HEK293T (cell line): ENCODE data around the gene NKTR.
"Not testable (repeated sequence)": the region's sequence is repeated elsewhere in the genome, so short reads cannot be mapped to it uniquely, and the experiment has no call there.

ENCODE experiments used
- CTCF ChIA-PET: fragments of 350-600 bp; formaldehyde crosslinking; extraction: SDS; loops from one replicate; lab custom pipeline; 2021; ENCODE audit warnings: antibody characterized with exemption, inconsistent platforms; lab: Yijun Ruan, JAX
- POLR2A ChIA-PET: fragments of 350-600 bp; formaldehyde crosslinking; extraction: SDS; loops from one replicate; lab custom pipeline; 2020; ENCODE audit warnings: antibody characterized with exemption, inconsistent platforms; lab: Yijun Ruan, JAX
- DNase-seq: peaks from one replicate; pipeline ENCODE4 v3.0.0; 2012; ENCODE audit warnings: mixed read lengths; ENCODE audit errors: extremely low spot score
- ARNT ChIP-seq: fragments of 450-650 bp; IDR thresholded peaks from 2 replicates; pipeline ENCODE4 v1.6.1; 2017; ENCODE audit warnings: mild to moderate bottlenecking
- BHLHE40 ChIP-seq: fragments of 450-650 bp; IDR thresholded peaks from 2 replicates; pipeline ENCODE4 v1.6.1; 2016; ENCODE audit warnings: mild to moderate bottlenecking, moderate library complexity, borderline replicate concordance
- CTBP1 ChIP-seq: fragments of 450-650 bp; IDR thresholded peaks from 2 replicates; pipeline ENCODE4 v1.6.1; 2016; ENCODE audit warnings: borderline replicate concordance
- ELF4 ChIP-seq: fragments of 450-650 bp; IDR thresholded peaks from 2 replicates; pipeline ENCODE4 v1.6.1; 2017; ENCODE audit warnings: antibody characterized with exemption
- FOXA1 ChIP-seq: fragments of 450-650 bp; IDR thresholded peaks from 2 replicates; pipeline ENCODE4 v1.6.1; 2016; ENCODE audit warnings: mild to moderate bottlenecking
- FOXK2 ChIP-seq: fragments of 450-650 bp; IDR thresholded peaks from 2 replicates; pipeline ENCODE4 v1.6.1; 2016; ENCODE audit warnings: mild to moderate bottlenecking
- FOXM1 ChIP-seq: fragments of 450-650 bp; IDR thresholded peaks from 2 replicates; pipeline ENCODE4 v1.6.1; 2017; ENCODE audit warnings: mild to moderate bottlenecking, borderline replicate concordance
- HDGF ChIP-seq: fragments of 450-650 bp; IDR thresholded peaks from 2 replicates; pipeline ENCODE4 v1.6.1; 2017; ENCODE audit warnings: antibody characterized with exemption, borderline replicate concordance
- L3MBTL2 ChIP-seq: fragments of 450-650 bp; conservative IDR thresholded peaks from 2 replicates; pipeline ENCODE4 v1.6.1; 2016; ENCODE audit warnings: mild to moderate bottlenecking
- LEF1 ChIP-seq: fragments of 450-650 bp; IDR thresholded peaks from 2 replicates; pipeline ENCODE4 v1.6.1; 2017; ENCODE audit warnings: mild to moderate bottlenecking, borderline replicate concordance
- NFRKB ChIP-seq: fragments of 450-650 bp; IDR thresholded peaks from 2 replicates; pipeline ENCODE4 v1.6.1; 2016; ENCODE audit warnings: mild to moderate bottlenecking, moderate library complexity
- SP1 ChIP-seq: fragments of 450-650 bp; IDR thresholded peaks from 2 replicates; pipeline ENCODE4 v1.6.1; 2017
- SUZ12 ChIP-seq: fragments of 450-650 bp; IDR thresholded peaks from 2 replicates; pipeline ENCODE4 v1.6.1; 2016; ENCODE audit warnings: mild to moderate bottlenecking
- TARDBP ChIP-seq: fragments of 450-650 bp; IDR thresholded peaks from 2 replicates; pipeline ENCODE4 v1.6.1; 2016
- ZNF384 ChIP-seq: fragments of 450-650 bp; IDR thresholded peaks from 2 replicates; pipeline ENCODE4 v1.6.1; 2016
- TF ChIP-seq, protein P1 (sequence below): fragments of 450-650 bp; IDR thresholded peaks from 2 replicates; pipeline ENCODE4 v1.6.1; 2016

The NKTR gene

GRCh38 chr3:42590989-42591756 is 9.3 kb upstream of the NKTR start:
- no peak for DNase-seq
- TF ChIP-seq SUZ12: no peak
- TF ChIP-seq, protein P1, sequence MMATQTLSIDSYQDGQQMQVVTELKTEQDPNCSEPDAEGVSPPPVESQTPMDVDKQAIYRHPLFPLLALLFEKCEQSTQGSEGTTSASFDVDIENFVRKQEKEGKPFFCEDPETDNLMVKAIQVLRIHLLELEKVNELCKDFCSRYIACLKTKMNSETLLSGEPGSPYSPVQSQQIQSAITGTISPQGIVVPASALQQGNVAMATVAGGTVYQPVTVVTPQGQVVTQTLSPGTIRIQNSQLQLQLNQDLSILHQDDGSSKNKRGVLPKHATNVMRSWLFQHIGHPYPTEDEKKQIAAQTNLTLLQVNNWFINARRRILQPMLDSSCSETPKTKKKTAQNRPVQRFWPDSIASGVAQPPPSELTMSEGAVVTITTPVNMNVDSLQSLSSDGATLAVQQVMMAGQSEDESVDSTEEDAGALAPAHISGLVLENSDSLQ: no peak
- TF ChIP-seq FOXA1: no peak
- POLR2A ChIA-PET: interaction anchor here (0.8 to 2.7 kb wide), 9 partner anchors 9 to 213 kb away, joined by 3 to 39 read pairs (median 4); partner anchors contain the start of genes HIGD1A, NKTR and SEC22C
- CTCF ChIA-PET: interaction anchor here (0.9 to 2.1 kb wide), 3 partner anchors 9 to 22 kb away, joined by 3 to 5 read pairs (median 5); partner anchors contain the start of genes NKTR and SEC22C

DNA sequence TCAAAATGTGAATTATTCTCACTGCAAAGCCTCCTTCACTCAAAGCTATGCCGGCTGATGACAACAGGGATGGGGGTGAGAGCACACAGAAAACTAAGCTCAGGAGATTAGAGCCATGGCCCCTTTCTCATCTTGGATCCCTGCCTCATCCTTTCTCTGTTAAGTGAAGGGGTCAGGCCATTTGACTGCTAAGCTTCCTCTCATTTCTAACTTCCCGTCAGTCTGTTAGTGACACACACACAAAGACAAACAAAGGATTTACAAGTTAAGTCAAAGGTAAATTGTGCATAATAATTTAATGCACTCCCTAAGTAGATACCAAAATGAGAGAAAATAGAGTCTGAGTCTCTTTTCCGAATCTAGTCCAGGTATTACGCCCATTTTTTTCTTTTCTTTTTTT is 8.7 kb upstream of the NKTR start:
- ChIA-PET CTCF (interaction anchor here (0.9 to 2.1 kb wide), 3 partner anchors 9 to 22 kb away, joined by 3 to 5 read pairs (median 5); partner anchors contain the start of genes NKTR and SEC22C), POLR2A (interaction anchor here (1.1 to 2.7 kb wide), 3 partner anchors 9 to 49 kb away, joined by 4 to 39 read pairs (median 20); partner anchors contain the start of genes NKTR and SEC22C)
- no peak for DNase-seq
- TF ChIP-seq SP1 (no peak), BHLHE40 (no peak), FOXM1 (no peak), FOXK2 (no peak), ARNT (no peak), FOXA1 (no peak), HDGF (no peak), LEF1 (no peak), SUZ12 (no peak), ELF4 (no peak), TARDBP (no peak), NFRKB (no peak), CTBP1 (no peak), ZNF384 (no peak), L3MBTL2 (no peak)
- TF ChIP-seq, protein P1: no peak

- no peak for DNase-seq
- ChIA-PET POLR2A (interaction anchor here (1.9 kb wide), 1 partner anchor 12 kb away, joined by 5 read pairs; the partner anchor contains the start of gene SEC22C), CTCF (interaction anchor here (0.7 kb wide), 2 partner anchors 10 to 55 kb away, joined by 3 read pairs; no protein-coding TSS in a partner anchor)
Observed at GRCh38 chr3:42593635-42594034, 6.9 kb upstream of the NKTR start.

DNA sequence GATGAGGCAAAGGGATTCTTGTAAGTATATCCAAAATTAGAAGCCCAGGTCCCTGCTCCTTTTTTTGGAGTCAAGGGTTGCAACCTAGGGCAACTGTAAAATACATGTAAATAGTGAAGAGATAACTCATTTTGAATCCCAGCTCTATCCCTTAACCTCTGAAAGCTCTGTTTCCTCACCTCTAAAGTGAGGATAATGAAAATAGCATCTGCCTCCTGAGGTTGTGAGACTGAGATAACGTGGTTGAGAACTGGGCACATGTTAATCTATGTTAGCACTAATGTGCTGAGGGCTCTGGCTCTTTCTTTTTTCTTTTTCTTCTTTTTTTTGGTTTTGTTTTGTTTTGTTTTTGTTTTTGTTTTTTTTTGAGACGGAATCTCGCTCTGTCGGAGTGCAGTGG is 4.8 kb upstream of the NKTR start:
- POLR2A ChIA-PET: no interaction called here
- TF ChIP-seq L3MBTL2: no peak
- no peak for TF ChIP-seq CTBP1
- TF ChIP-seq FOXA1: no peak
- no peak for TF ChIP-seq BHLHE40
- TF ChIP-seq HDGF: no peak
- no peak for TF ChIP-seq FOXM1
- TF ChIP-seq SP1: no peak
- no peak for TF ChIP-seq ARNT
- TF ChIP-seq, protein P1: no peak
- no peak for TF ChIP-seq LEF1
- TF ChIP-seq SUZ12: no peak
- no peak for TF ChIP-seq ZNF384
- TF ChIP-seq NFRKB: no peak
- TF ChIP-seq TARDBP: no peak
- TF ChIP-seq FOXK2: no peak
- no peak for TF ChIP-seq ELF4
- no peak for DNase-seq
- CTCF ChIA-PET: no interaction called here

More at GRCh38 chr3:42593635-42594034, 6.9 kb upstream of the NKTR start:
- TF ChIP-seq ARNT (no peak), SP1 (no peak), FOXM1 (no peak), ELF4 (no peak), BHLHE40 (no peak), LEF1 (no peak), SUZ12 (no peak), HDGF (no peak), L3MBTL2 (no peak), ZNF384 (no peak), FOXK2 (no peak), FOXA1 (no peak)

DNA sequence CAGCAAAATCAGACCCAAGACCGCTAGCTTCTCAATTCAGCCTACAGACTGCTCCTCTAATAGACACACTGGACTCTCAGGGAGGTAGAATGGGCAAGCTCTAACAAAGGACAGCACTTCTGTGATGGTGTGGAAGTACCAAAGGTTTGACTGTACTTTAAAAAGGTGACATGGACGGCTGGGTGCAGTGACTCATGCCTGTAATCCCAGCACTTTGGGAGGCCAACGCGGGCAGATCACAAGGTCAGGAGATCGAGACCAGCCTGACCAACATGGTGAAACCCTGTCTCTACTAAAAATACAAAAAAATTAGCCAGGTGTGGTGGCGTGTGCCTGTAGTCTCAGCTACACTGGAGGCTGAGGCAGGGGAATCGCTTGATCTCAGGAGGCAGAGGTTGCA is 3.4 kb upstream of the NKTR start:
- CTCF ChIA-PET, DNase-seq: not testable (repeated sequence)
- POLR2A ChIA-PET: interaction anchor here (1.3 kb wide), 1 partner anchor 14 kb away, joined by 8 read pairs; the partner anchor contains the start of gene SEC22C
